Left kidney (tissue), 2 donors: ENCODE measurements around the gene CYTH3. TPM values are rescaled to one million over a fixed set of nuclear protein-coding genes. Genes with fewer than 3 reads are reported as not detected.
"Not testable (repeated sequence)": the region's sequence is repeated elsewhere in the genome, so short reads cannot be mapped to it uniquely, and the experiment has no call there.

Experiments used
- DNase-seq: peaks from one replicate; pipeline ENCODE4 v3.0.0-alpha.2; 2013
- polyA plus RNA-seq: library from polyadenylated mRNA; unstranded; fragments of 120-200 nt; gene quantifications from one replicate; pipeline ENCODE4 v1.2.1, GENCODE V29; 2013; ENCODE audit not compliant: insufficient read length

Gene CYTH3
- polyA plus RNA-seq, 1 donor = 35.4 TPM

GRCh38 chr7:6284055-6284400 is 11.6 kb upstream of the CYTH3 start:
- no peak for DNase-seq

- DNase-seq = not testable (repeated sequence)
Measured at GRCh38 chr7:6283391-6284054, 11.1 kb upstream of the CYTH3 start.

- no peak for DNase-seq
Measured at GRCh38 chr7:6279937-6280336, 7.5 kb upstream of the CYTH3 start.

GRCh38 chr7:6279341-6279740 is 6.9 kb upstream of the CYTH3 start:
- DNase-seq = no peak

GRCh38 chr7:6278749-6279310 is 6.4 kb upstream of the CYTH3 start:
- no peak for DNase-seq

- DNase-seq = no peak
Measured at GRCh38 chr7:6277476-6277875, 5.1 kb upstream of the CYTH3 start.

GRCh38 chr7:6276911-6277408 is 4.5 kb upstream of the CYTH3 start:
- no peak for DNase-seq

GRCh38 chr7:6274743-6275142 is 2.3 kb upstream of the CYTH3 start:
- no peak for DNase-seq

GRCh38 chr7:6273917-6274630 is 1.6 kb upstream of the CYTH3 start:
- no peak for DNase-seq

- peak; percentile 62 for DNase-seq
Measured at GRCh38 chr7:6273380-6273837, 985 bp upstream of the CYTH3 start.

- DNase-seq = no peak
Measured at GRCh38 chr7:6271694-6272440, 557 bp downstream of the CYTH3 start.

- no peak for DNase-seq
Measured at GRCh38 chr7:6271060-6271658, 1.3 kb downstream of the CYTH3 start.

- DNase-seq = no peak
Measured at GRCh38 chr7:6269527-6269926, 2.9 kb downstream of the CYTH3 start.

GRCh38 chr7:6268907-6269306 is 3.5 kb downstream of the CYTH3 start:
- no peak for DNase-seq

- no peak for DNase-seq
Measured at GRCh38 chr7:6268023-6268900, 4.2 kb downstream of the CYTH3 start.

- no peak for DNase-seq
Measured at GRCh38 chr7:6266699-6267098, 5.7 kb downstream of the CYTH3 start.

GRCh38 chr7:6262221-6262620 is 10.2 kb downstream of the CYTH3 start:
- no peak for DNase-seq

GRCh38 chr7:6261699-6262098 is 10.7 kb downstream of the CYTH3 start:
- no peak for DNase-seq

- no peak for DNase-seq
Measured at GRCh38 chr7:6260291-6261187, 11.9 kb downstream of the CYTH3 start.

- no peak for DNase-seq
Measured at GRCh38 chr7:6259257-6259656, 13.2 kb downstream of the CYTH3 start.
